HS-27A (cell line): ENCODE data around the gene ITPKA.

Source experiments
- DNase-seq: peaks from one replicate; pipeline ENCODE4 v3.0.0-alpha.2; 2012; ENCODE audit warnings: low read depth, missing footprints

The ITPKA gene

GRCh38 chr15:41490355-41490754 lies 3.3 kb upstream of the ITPKA start:
- peak; percentile 78 for DNase-seq

GRCh38 chr15:41491889-41492288 lies 1.8 kb upstream of the ITPKA start:
- DNase-seq: no peak

- no peak for DNase-seq
These were observed 973 bp upstream of the ITPKA start for GRCh38 chr15:41492597-41493204.

GRCh38 chr15:41493902-41494189 lies 172 bp downstream of the ITPKA start:
- DNase-seq: no peak

- no peak for DNase-seq
These were observed 682 bp downstream of the ITPKA start for GRCh38 chr15:41494190-41494921.

- DNase-seq: no peak
These were observed 1.5 kb downstream of the ITPKA start for GRCh38 chr15:41494922-41495735.

GRCh38 chr15:41495736-41496599 lies 2.3 kb downstream of the ITPKA start:
- no peak for DNase-seq

GRCh38 chr15:41498657-41499056 lies 5.0 kb downstream of the ITPKA start:
- no peak for DNase-seq

GRCh38 chr15:41499109-41499851 lies 5.6 kb downstream of the ITPKA start:
- DNase-seq: no peak

- no peak for DNase-seq
These were observed 7.7 kb downstream of the ITPKA start for GRCh38 chr15:41501191-41501917.

GRCh38 chr15:41501931-41502794 lies 8.5 kb downstream of the ITPKA start:
- DNase-seq: no peak

GRCh38 chr15:41502795-41503668 lies 9.4 kb downstream of the ITPKA start:
- no peak for DNase-seq

- no peak for DNase-seq
These were observed 10.0 kb downstream of the ITPKA start for GRCh38 chr15:41503669-41504010.

- no peak for DNase-seq
These were observed 11.2 kb downstream of the ITPKA start for GRCh38 chr15:41504751-41505492.

GRCh38 chr15:41505776-41506175 lies 12.1 kb downstream of the ITPKA start:
- DNase-seq: no peak

GRCh38 chr15:41506796-41507341 lies 13.2 kb downstream of the ITPKA start:
- DNase-seq: no peak

- DNase-seq: no peak
These were observed 14.2 kb downstream of the ITPKA start for GRCh38 chr15:41507820-41508290.

- no peak for DNase-seq
These were observed 17.1 kb downstream of the ITPKA start for GRCh38 chr15:41510728-41511127.
